IMR-90 (cell line): ENCODE measurements around the gene EDARADD.

Experiments used
- CTCF ChIP-seq: conservative IDR thresholded peaks from 2 replicates; pipeline ENCODE4 v1.5.1; 2012; ENCODE audit warnings: mild to moderate bottlenecking, low read depth, low read length, improper control_type of control experiment
- ELK1 ChIP-seq: fragments of 150-350 bp; IDR thresholded peaks from 2 replicates; pipeline ENCODE4 v1.6.1; 2016; ENCODE audit warnings: low read depth, mild to moderate bottlenecking, low read length, moderate library complexity, borderline replicate concordance
- MXI1 ChIP-seq: IDR thresholded peaks from 2 replicates; pipeline ENCODE4 v1.6.1; 2012; ENCODE audit warnings: low read depth, mild to moderate bottlenecking, low read length, moderate library complexity, borderline replicate concordance
- POLR2A ChIP-seq: IDR thresholded peaks from 2 replicates; pipeline ENCODE4 v1.6.1; 2012; ENCODE audit warnings: mild to moderate bottlenecking, low read depth, low read length
- RCOR1 ChIP-seq: IDR thresholded peaks from 2 replicates; pipeline ENCODE4 v1.6.1; 2012; ENCODE audit warnings: mild to moderate bottlenecking, low read length, improper control_type of control experiment; ENCODE audit not compliant: insufficient replicate concordance
- RFX5 ChIP-seq: IDR thresholded peaks from 2 replicates; pipeline ENCODE4 v1.8.0; 2012; ENCODE audit warnings: low read depth, mild to moderate bottlenecking, low read length, moderate library complexity
- TF ChIP-seq, protein P1 (sequence below): fragments of 150-350 bp; IDR thresholded peaks from 2 replicates; pipeline ENCODE4 v1.6.1; 2017; ENCODE audit warnings: mild to moderate bottlenecking, antibody characterized with exemption, low read length, low read depth

DNA sequence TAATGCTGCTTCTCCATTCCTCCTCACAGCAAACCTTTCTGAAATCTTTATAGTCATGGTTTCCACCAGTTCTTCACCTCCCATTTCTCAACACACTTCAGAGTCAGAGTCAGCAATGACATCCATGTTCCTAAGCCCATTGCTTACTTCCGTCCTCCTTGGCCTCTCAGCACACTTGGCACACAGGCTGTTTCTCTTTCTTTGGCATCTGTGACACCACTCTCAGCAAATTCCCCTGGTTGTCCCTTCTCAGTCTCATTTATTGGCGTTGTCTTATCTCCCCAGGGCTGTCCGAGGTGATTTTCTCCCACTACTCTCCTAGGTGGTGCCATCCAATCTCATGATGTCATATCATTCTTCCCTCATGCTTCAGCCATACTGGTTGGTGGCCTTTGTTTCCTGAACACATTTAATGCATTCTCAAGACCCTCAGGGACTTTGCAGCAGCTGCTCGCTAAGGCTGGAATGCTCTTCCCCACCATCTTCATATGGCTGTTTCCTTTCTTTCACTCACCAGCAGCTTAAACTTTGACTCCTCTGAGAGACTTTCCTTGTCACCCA, 126.4 kb downstream of the EDARADD start:
- TF ChIP-seq, protein P1, sequence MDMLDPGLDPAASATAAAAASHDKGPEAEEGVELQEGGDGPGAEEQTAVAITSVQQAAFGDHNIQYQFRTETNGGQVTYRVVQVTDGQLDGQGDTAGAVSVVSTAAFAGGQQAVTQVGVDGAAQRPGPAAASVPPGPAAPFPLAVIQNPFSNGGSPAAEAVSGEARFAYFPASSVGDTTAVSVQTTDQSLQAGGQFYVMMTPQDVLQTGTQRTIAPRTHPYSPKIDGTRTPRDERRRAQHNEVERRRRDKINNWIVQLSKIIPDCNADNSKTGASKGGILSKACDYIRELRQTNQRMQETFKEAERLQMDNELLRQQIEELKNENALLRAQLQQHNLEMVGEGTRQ, result no peak
- TF ChIP-seq CTCF (no peak), RFX5 (no peak), ELK1 (no peak), POLR2A (no peak), RCOR1 (no peak), MXI1 (no peak)
